Ureter (tissue), 1 donor: ENCODE measurements around the gene PVALEF. TPM values are rescaled to one million over a fixed set of nuclear protein-coding genes. Genes with fewer than 3 reads are reported as not detected.
A peak's percentile ranks its signal among the peaks of the same experiment; 100 is the strongest.
"Not testable (repeated sequence)": the region's sequence is repeated elsewhere in the genome, so short reads cannot be mapped to it uniquely, and the experiment has no call there.

ENCODE experiments used
- DNase-seq: peaks from one replicate; pipeline ENCODE4 v3.0.0-alpha.2; 2020; ENCODE audit warnings: low spot score
- total RNA-seq: library from RNA; stranded (reverse); gene quantifications from one replicate; pipeline ENCODE4 v1.2.4, GENCODE V29; 2023
- donor health status: DM: yes; HTN: yes; CAD: no.

PVALEF gene
- total RNA-seq, 1 donor from 2014 or later, result not detected

- no peak for DNase-seq
Measured at GRCh38 chr17:81218991-81219390, 53.7 kb downstream of the PVALEF start.

GRCh38 chr17:81219476-81220180 is 54.3 kb downstream of the PVALEF start:
- DNase-seq, result no peak

DNA sequence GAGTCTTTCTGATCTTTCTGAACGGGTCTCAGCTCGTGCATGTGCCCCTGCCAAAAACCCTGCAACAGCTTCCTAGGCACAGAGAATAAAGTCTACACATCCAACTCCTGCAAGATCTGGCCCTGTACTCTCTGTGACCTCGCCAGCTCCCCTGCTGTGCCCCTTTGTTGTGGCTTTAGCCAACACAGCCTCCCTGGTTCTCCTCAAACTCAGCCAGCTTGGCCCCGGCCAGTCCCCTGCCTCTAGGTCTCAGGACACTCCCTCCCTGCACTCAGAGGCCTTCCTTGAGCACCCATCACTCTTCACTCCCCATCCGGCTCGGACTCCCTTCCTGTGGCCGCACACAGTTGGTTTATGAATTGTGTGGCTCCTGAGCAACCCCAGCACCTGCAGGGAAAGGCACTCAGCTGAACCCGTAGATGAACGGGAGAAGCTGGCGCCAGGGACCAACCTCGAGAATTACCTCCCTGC is 56.1 kb downstream of the PVALEF start:
- no peak for DNase-seq

- no peak for DNase-seq
Measured at GRCh38 chr17:81221842-81222619, 56.7 kb downstream of the PVALEF start.

GRCh38 chr17:81222620-81222905 is 57.3 kb downstream of the PVALEF start:
- DNase-seq, result no peak

GRCh38 chr17:81222906-81223761 is 57.8 kb downstream of the PVALEF start, which contains the start of gene CEP131:
CEP131 (minus strand) TSS chr17:81222965; CDS start chr17:81220056, 2,909 bp downstream.
- peak; percentile 99 for DNase-seq

- no peak for DNase-seq
Measured at GRCh38 chr17:81223762-81224130, 58.4 kb downstream of the PVALEF start.

GRCh38 chr17:81227630-81228029 is 62.3 kb downstream of the PVALEF start:
- not testable (repeated sequence) for DNase-seq

DNA sequence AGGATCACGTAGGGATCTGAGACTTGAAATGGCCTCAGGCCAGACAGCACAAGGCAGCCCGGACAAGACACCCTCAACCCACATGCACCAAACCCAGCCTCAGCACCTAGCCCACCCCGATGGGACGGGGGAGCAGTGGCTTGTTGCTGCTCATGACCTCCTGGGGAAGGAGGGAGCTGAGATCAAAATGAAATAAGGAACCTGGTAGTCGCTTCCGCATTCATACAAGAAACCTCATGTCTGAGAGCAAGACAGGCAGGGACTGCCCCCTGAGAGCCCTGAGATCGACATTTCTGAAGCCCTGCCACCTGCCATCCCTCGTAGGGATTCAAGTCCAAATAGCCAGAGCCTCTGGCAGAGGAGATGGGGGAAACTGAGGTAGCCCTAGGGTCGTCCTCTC is 63.1 kb downstream of the PVALEF start:
- no peak for DNase-seq

DNA sequence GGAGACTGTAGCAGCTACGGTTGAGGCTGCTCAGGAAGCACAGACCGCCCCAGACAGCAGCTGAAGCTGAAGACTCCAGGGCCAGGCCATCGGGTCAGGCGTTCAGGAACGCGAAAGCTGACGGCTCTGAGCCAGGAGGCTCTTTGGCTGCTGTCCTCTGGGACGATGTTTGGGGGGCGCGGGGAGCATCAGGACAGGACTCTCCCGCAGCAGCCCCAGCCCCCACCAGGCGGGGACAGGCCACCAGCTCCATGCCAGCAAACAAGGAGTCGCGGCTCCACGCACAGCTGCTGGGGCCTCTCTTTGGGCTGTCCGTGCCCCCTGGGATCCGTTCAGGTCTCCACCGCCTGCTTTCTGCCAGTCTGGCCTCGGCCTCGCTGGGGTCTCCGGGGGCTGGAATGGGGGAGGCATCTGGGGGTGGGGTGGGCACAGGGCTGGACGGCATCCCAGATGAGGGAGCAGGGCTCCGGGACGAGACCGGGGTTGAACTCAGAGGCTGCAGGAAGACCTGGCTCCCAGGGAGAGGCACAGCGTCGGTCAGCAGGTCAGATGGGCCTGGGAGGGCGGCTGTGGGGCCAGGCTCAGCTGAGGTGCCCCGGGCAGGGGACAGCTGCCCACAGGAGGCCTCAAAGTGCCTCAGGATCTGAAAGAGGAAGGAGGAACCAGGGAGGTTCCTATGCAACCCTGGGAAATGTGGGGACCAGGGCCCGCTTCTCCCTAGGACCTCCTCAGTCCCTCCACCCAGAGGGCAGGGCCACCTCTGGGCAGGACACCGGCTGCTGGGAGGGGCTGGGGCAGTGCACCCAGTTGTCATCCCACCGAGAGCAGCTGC is 63.7 kb downstream of the PVALEF start:
- no peak for DNase-seq

DNA sequence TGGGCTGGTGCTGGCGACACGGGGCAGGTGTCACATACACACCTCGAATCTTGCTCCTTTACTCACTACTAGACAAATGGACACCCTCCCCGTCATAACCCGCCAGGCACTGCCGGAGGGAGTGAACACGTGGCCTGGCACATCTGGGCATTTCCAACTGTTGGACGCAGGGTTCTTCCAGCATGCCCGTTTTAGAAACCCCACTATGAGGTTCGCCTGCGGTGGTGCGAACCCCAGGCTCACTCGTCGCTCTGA is 64.3 kb downstream of the PVALEF start:
- no peak for DNase-seq

DNA sequence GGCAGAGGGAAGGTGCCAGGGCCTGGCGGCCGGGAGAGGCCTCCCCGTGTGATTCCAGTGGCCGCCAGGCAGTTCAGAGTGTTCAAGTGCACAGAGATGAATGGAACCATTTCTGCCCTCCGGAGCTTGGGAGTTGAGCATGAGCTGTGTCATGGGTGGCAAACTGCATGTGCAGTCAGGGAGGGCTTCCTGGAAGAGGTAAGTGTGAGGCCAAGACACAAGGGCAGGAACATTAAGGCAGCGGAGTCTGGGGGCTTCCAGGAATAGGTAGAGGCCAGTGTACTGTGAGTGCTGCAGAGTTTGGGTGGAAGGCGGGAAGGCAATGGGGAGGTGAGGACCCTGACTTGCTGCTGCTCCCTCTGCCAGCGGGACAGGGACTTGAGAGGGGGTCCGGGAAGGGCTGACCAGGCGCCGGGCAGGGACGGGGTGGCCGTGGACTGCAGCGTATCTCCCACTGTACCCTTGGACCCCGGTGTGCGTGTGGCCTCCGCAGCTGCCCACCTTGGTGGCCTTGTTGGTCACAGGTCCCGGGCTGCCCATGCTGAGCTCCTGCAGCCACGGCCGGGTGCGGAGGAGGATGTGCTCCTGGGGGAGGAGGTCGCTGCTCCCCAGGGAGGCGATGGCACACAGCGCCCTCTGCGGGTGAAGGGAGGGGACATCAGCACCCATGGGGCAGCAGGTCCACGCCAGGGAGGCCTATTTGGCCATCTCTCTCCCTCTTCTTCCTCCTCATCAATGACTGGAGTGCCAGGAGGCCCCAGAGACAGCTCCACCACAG is 64.9 kb downstream of the PVALEF start:
- no peak for DNase-seq

- no peak for DNase-seq
Measured at GRCh38 chr17:81231121-81231645, 65.9 kb downstream of the PVALEF start.

DNA sequence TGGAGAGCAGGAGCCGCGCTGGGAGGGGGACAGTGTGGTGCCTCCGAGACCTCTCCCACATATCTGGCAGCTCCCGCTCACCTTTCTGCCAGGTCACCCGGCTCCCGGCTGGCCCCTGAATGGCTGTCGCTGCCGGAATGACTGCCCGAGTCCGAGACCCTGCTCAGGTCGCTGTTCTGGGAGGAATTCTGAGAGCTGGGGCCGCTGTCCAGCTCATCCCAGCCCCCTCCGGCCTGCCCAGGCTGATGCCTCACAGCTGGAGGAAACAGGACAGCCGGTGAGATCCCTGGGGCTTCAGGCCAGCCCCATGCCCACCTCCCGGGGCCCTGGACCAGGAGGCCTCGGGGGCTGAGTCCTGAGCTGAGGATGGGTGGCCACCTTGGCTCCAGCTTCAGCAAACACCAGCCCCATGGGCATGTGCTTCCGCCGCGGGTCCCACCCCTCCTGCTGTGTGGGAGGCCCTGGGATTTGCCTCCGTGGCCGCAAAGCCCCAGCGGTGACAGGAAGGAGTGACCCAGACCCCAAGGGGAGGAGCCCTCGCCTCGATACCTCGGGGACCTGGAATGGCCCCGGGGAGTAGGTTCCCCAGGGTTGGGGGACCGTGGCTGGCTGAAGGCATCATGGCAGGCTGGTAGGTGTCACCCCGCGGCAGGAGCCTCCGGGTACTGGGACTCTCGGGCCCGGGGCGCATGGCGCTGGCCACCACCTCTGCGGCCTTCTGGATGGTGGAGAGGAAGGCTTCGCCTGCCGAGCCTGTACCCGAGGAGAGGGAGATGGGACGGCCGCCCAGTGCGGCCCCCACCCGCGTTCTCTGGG is 66.7 kb downstream of the PVALEF start:
- DNase-seq, result no peak

Other genes with a start within 250 kb of the PVALEF start
- gene CHMP6, start 173.7 kb upstream of the PVALEF start, total RNA-seq, result 26.2 TPM
- gene BAIAP2, start 130.4 kb upstream of the PVALEF start, total RNA-seq, result 48.7 TPM
- gene AATK, start 714 bp downstream of the PVALEF start, total RNA-seq, result 3.4 TPM
- 5.4 TPM for gene CEP131, start 57.5 kb downstream of the PVALEF start, total RNA-seq
- gene TEPSIN, start 73.5 kb downstream of the PVALEF start, total RNA-seq, result 37.1 TPM
- 52.9 TPM for gene NDUFAF8, start 73.8 kb downstream of the PVALEF start, total RNA-seq
- 94.4 TPM for gene SLC38A10, start 129.8 kb downstream of the PVALEF start, total RNA-seq
- gene BAHCC1, start 229.9 kb downstream of the PVALEF start, total RNA-seq, result 23.7 TPM